ENCODE measurements around the gene NPC2. TPM values are rescaled to one million over a fixed set of nuclear protein-coding genes. Genes with fewer than 3 reads are reported as not detected.

The NPC2 gene
- total and polyA plus RNA-seq, 10 donors, result 191 to 956 (median 298) TPM

DNA sequence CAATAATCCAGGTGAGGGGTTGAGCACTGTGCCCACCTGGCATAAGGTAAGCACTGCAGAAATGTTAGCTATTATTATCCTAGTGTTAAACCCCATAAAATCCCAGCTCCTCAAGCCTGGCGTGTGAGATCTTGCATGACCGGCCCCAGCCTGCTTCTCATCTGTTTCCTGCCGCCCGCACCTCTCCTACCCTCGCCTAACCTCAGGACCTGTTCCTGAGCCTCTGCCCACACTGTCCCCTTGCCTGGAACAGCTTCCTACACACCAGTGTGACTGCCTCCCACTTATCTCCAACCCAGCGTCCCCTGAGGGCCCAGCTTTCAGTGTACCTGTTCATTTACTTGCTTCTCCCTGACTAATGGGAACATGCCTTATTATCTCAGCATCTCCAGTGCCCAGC, 25.1 kb upstream of the NPC2 start:
- H3K36me3 ChIP-seq, result no peaks in the 10 kb centered on the region

DNA sequence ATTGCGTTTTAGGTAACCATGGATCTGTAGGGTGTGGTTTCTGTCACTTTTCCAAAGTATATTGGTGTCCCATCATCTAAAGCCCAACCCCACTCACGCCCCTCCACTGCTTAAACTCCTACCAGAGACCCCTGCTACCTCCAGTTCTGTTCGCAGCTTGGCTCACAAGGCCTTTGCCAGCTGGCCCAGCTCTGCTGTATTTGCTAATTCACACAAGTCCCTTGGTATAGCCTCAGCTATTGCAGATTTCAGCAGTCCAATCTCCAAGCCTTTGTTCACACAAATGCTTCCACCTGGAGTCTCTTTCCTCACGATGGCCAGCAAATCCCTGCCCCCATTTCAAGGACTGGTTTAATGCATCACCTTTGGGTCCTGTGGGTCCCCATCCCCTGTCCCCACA, 24.6 kb upstream of the NPC2 start:
- no peaks in the 10 kb centered on the region for H3K36me3 ChIP-seq
- TF ChIP-seq POLR2A (IDR thresholded peaks at IDR 0.05), result no peak
- no peak for TF ChIP-seq POLR2AphosphoS5 (IDR thresholded peaks at IDR 0.05)
- TF ChIP-seq, protein P1, sequence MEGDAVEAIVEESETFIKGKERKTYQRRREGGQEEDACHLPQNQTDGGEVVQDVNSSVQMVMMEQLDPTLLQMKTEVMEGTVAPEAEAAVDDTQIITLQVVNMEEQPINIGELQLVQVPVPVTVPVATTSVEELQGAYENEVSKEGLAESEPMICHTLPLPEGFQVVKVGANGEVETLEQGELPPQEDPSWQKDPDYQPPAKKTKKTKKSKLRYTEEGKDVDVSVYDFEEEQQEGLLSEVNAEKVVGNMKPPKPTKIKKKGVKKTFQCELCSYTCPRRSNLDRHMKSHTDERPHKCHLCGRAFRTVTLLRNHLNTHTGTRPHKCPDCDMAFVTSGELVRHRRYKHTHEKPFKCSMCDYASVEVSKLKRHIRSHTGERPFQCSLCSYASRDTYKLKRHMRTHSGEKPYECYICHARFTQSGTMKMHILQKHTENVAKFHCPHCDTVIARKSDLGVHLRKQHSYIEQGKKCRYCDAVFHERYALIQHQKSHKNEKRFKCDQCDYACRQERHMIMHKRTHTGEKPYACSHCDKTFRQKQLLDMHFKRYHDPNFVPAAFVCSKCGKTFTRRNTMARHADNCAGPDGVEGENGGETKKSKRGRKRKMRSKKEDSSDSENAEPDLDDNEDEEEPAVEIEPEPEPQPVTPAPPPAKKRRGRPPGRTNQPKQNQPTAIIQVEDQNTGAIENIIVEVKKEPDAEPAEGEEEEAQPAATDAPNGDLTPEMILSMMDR (IDR thresholded peaks at IDR 0.05 in 8 of 11, conservative IDR thresholded peaks at IDR 0.05 in 3 of 11), result no peak
- WGBS, 5 donors, result 78 to 91% (median 88%) methylated on average over 4 of the region's 4 CpGs

More for the DNA sequence above, 25.1 kb upstream of the NPC2 start:
- Histone ChIP-seq H3K27me3 (replicated peaks in 1 of 7) (peaks cover 0 to 3% (median 0%) of the 10 kb centered on the region in 7 donors), H3K27ac (no peak overlapping the region), H3K4me3 (no peak overlapping the region), H3K9me3 (no peaks in the 10 kb centered on the region), H3K4me1 (peaks cover 0 to 27% (median 17%) of the 10 kb centered on the region in 6 donors)
- intact Hi-C loops (cut with DNase I; ENCODE audit: low total_unique reads), result no loop called here
- DNase-seq, result peak; percentile 15
- WGBS, 5 donors, result 50 to 65% (median 56%) methylated on average over 6 of the region's 6 CpGs
- TF ChIP-seq POLR2A (IDR thresholded peaks at IDR 0.05), result no peak
- TF ChIP-seq, protein P1 (IDR thresholded peaks at IDR 0.05 in 8 of 11, conservative IDR thresholded peaks at IDR 0.05 in 3 of 11), result no peak
- TF ChIP-seq POLR2AphosphoS5 (IDR thresholded peaks at IDR 0.05), result no peak

DNA sequence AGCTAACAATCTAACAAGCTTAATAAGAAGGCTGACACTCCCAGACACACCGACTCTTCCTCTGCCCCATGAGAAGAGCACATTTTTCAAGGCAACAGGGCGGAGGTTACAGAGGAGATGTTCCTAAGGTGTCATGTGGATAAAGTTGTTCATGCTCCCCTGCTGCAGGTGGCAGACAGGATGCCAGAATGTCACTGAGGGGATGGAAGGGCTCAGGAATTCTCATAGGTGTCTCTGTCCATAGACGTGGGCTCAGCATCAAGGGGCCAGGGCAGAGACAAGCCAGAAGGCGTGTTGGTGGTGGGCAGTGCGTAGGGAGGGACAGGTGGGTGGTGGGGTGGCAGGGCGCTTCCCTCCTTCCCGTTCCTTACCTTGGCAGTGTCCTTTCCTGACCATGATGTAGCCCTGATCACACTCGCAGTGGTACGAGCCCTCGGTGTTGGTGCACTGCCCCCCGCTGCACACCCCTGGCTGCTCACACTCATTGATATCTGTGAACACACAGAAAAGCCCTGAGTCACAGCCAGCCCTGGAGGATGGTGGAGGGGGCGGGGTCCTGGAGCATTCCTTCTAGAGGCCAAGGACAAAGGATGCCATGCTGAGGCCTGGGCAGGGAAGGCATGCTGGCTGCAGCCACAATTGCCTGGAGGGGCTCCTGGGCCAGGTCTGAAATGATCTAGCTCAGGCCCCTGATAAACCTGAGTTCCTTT, 23.5 kb upstream of the NPC2 start:
- Histone ChIP-seq H3K4me1 (peaks cover 0 to 27% (median 17%) of the 10 kb centered on the region in 6 donors), H3K36me3 (no peaks in the 10 kb centered on the region), H3K27ac (no peak overlapping the region), H3K27me3 (replicated peaks in 1 of 7) (peaks cover 0 to 9% (median 0%) of the 10 kb centered on the region in 7 donors), H3K9me3 (no peaks in the 10 kb centered on the region), H3K4me3 (no peak overlapping the region)
- intact Hi-C loops (cut with DNase I; ENCODE audit: low total_unique reads), result no loop called here
- TF ChIP-seq POLR2AphosphoS5 (IDR thresholded peaks at IDR 0.05) (peak in 1 of 3 donors; percentile 46), POLR2A (IDR thresholded peaks at IDR 0.05) (no peak)
- TF ChIP-seq, protein P1 (IDR thresholded peaks at IDR 0.05 in 8 of 11, conservative IDR thresholded peaks at IDR 0.05 in 3 of 11), result no peak
- 67 to 82% (median 78%) methylated on average over 11 to 12 of the region's 12 CpGs for WGBS, 5 donors
- DNase-seq, result peak; percentile 75

More for the DNA sequence above, 24.6 kb upstream of the NPC2 start:
- no peak overlapping the region for H3K4me3 ChIP-seq
- no peak overlapping the region for H3K27ac ChIP-seq
- H3K9me3 ChIP-seq, result no peaks in the 10 kb centered on the region
- H3K4me1 ChIP-seq, result peaks cover 0 to 27% (median 17%) of the 10 kb centered on the region in 6 donors
- peaks cover 0 to 8% (median 0%) of the 10 kb centered on the region in 7 donors for H3K27me3 ChIP-seq (replicated peaks in 1 of 7)
- DNase-seq, result peak; percentile 39
- intact Hi-C loops (cut with DNase I; ENCODE audit: low total_unique reads), result no loop called here

- Histone ChIP-seq H3K4me3 (no peak overlapping the region), H3K36me3 (no peaks in the 10 kb centered on the region), H3K4me1 (peaks cover 0 to 27% (median 17%) of the 10 kb centered on the region in 6 donors), H3K27me3 (replicated peaks in 1 of 7) (peaks cover 0 to 9% (median 0%) of the 10 kb centered on the region in 7 donors), H3K9me3 (no peaks in the 10 kb centered on the region), H3K27ac (no peak overlapping the region)
- WGBS, 5 donors, result 70 to 90% (median 85%) methylated on average over 5 to 8 of the region's 8 CpGs
- TF ChIP-seq POLR2AphosphoS5 (IDR thresholded peaks at IDR 0.05) (no peak), POLR2A (IDR thresholded peaks at IDR 0.05) (no peak)
- TF ChIP-seq, protein P1 (IDR thresholded peaks at IDR 0.05 in 8 of 11, conservative IDR thresholded peaks at IDR 0.05 in 3 of 11), result no peak
- intact Hi-C loops (cut with DNase I; ENCODE audit: low total_unique reads), result no loop called here
- peak; percentile 45 for DNase-seq
Observed at GRCh38 chr14:74515891-74516412, 22.8 kb upstream of the NPC2 start.
